ENCODE measurements around the gene SCNN1A.

SCNN1A gene

DNA sequence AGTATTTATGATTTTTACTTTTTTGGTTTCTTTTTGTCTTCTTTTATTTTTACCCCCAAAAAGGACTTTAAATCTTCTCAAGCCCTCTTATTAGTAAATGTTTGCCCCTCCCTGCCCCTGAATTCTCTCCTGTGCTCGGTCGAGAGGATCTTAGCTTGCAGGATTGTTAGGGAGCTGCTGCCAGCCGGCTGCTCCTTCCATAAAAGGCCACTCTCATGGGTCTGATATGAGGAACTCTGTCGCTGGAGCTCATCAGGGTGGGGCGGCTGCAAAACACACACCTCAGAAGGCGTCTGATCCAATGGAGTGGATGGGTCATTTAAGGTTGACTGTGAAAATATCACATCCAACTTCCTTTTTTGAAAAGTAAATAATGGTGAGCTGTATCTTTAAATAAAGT is 17.1 kb upstream of the SCNN1A start:
- no peak overlapping the region for H3K4me3 Mint-ChIP-seq
- no peak overlapping the region for H3K27ac Mint-ChIP-seq
- no peaks in the 10 kb centered on the region for H3K36me3 Mint-ChIP-seq (ENCODE audit: low read depth)

GRCh38 chr12:6391013-6391412 is 15.7 kb upstream of the SCNN1A start:
- Mint-ChIP-seq H3K36me3 (ENCODE audit: low read depth) (no peaks in the 10 kb centered on the region), H3K4me3 (no peak overlapping the region), H3K9me3 (no peaks in the 10 kb centered on the region), H3K27ac (no peak overlapping the region), H3K27me3 (ENCODE audit: low read depth) (peaks cover 30% of the 10 kb centered on the region), H3K4me1 (ENCODE audit: low read depth) (no peaks in the 10 kb centered on the region)

More for the DNA sequence above, 17.1 kb upstream of the SCNN1A start:
- no peaks in the 10 kb centered on the region for H3K9me3 Mint-ChIP-seq
- peaks cover 20% of the 10 kb centered on the region for H3K27me3 Mint-ChIP-seq (ENCODE audit: low read depth)
- H3K4me1 Mint-ChIP-seq (ENCODE audit: low read depth): no peaks in the 10 kb centered on the region

GRCh38 chr12:6390084-6390799 is 14.9 kb upstream of the SCNN1A start:
- H3K27me3 Mint-ChIP-seq (ENCODE audit: low read depth): peaks cover 29% of the 10 kb centered on the region
- H3K9me3 Mint-ChIP-seq: no peaks in the 10 kb centered on the region
- no peaks in the 10 kb centered on the region for H3K4me1 Mint-ChIP-seq (ENCODE audit: low read depth)
- no peaks in the 10 kb centered on the region for H3K36me3 Mint-ChIP-seq (ENCODE audit: low read depth)
- H3K4me3 Mint-ChIP-seq: no peak overlapping the region
- no peak overlapping the region for H3K27ac Mint-ChIP-seq

DNA sequence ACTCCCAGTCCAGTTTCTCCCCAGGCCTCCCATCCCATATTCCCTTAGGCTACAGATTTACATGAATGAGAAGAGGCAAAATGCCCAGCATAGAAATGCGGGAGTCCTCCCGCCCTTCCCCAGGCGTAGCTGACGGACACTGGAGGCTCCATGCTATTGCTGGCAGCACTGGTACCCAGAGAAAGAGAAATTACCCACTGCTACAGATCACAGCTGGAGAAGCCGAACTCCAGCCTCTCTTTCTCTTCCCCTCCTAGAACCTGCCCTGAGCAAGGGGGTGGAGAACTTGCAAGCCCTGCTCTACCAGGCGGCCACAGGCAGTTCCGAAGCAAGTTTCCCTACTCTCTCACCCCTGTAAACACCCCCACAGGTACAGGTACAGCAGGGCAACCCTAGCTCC is 12.2 kb upstream of the SCNN1A start:
- no peaks in the 10 kb centered on the region for H3K4me1 Mint-ChIP-seq (ENCODE audit: low read depth)
- H3K27me3 Mint-ChIP-seq (ENCODE audit: low read depth): peaks cover 44% of the 10 kb centered on the region
- no peaks in the 10 kb centered on the region for H3K36me3 Mint-ChIP-seq (ENCODE audit: low read depth)
- no peak overlapping the region for H3K27ac Mint-ChIP-seq
- H3K4me3 Mint-ChIP-seq: no peak overlapping the region
- no peaks in the 10 kb centered on the region for H3K9me3 Mint-ChIP-seq

DNA sequence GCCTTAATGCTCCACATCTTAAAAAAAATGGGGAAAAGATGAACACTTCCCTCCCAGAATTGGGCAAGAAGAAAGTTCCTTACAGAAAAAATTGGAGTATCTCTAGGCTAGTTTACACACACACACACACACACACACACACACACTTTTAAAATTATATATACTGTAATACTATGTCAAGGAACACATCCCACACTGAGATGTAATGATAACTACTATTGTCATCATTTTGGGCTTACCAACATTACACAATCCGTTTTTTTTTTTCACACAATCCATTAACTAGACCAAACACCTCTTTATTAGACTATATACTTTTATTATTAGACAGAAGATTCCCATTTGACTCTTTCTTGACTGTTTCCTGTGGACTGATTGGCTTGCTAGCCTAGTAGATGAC is 11.1 kb upstream of the SCNN1A start:
- Mint-ChIP-seq H3K9me3 (no peaks in the 10 kb centered on the region), H3K4me1 (ENCODE audit: low read depth) (no peaks in the 10 kb centered on the region), H3K27me3 (ENCODE audit: low read depth) (peaks cover 55% of the 10 kb centered on the region), H3K36me3 (ENCODE audit: low read depth) (no peaks in the 10 kb centered on the region), H3K4me3 (no peak overlapping the region), H3K27ac (no peak overlapping the region)

DNA sequence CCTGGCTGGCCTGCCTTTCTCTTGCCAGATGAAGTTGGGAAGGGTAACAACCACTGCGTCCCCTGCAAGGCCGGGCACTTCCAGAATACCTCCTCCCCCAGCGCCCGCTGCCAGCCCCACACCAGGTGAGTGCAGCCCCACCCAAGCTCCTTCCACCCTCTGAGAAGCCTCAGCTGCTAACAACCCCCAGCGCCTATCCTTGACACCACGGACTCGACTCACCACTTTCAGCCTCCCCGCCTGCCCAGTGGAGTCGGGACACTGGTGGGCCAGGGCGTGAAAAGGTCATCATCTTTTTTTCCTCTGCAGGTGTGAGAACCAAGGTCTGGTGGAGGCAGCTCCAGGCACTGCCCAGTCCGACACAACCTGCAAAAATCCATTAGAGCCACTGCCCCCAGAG is 10.7 kb upstream of the SCNN1A start:
- Mint-ChIP-seq H3K36me3 (ENCODE audit: low read depth) (no peaks in the 10 kb centered on the region), H3K4me1 (ENCODE audit: low read depth) (no peaks in the 10 kb centered on the region), H3K27me3 (ENCODE audit: low read depth) (peaks cover 59% of the 10 kb centered on the region), H3K27ac (no peak overlapping the region), H3K4me3 (no peak overlapping the region), H3K9me3 (no peaks in the 10 kb centered on the region)

- Mint-ChIP-seq H3K36me3 (ENCODE audit: low read depth) (no peaks in the 10 kb centered on the region), H3K27ac (no peak overlapping the region), H3K27me3 (ENCODE audit: low read depth) (peaks cover 68% of the 10 kb centered on the region), H3K4me1 (ENCODE audit: low read depth) (no peaks in the 10 kb centered on the region), H3K4me3 (no peak overlapping the region), H3K9me3 (no peaks in the 10 kb centered on the region)
These were observed 9.4 kb upstream of the SCNN1A start for GRCh38 chr12:6384499-6385436.

DNA sequence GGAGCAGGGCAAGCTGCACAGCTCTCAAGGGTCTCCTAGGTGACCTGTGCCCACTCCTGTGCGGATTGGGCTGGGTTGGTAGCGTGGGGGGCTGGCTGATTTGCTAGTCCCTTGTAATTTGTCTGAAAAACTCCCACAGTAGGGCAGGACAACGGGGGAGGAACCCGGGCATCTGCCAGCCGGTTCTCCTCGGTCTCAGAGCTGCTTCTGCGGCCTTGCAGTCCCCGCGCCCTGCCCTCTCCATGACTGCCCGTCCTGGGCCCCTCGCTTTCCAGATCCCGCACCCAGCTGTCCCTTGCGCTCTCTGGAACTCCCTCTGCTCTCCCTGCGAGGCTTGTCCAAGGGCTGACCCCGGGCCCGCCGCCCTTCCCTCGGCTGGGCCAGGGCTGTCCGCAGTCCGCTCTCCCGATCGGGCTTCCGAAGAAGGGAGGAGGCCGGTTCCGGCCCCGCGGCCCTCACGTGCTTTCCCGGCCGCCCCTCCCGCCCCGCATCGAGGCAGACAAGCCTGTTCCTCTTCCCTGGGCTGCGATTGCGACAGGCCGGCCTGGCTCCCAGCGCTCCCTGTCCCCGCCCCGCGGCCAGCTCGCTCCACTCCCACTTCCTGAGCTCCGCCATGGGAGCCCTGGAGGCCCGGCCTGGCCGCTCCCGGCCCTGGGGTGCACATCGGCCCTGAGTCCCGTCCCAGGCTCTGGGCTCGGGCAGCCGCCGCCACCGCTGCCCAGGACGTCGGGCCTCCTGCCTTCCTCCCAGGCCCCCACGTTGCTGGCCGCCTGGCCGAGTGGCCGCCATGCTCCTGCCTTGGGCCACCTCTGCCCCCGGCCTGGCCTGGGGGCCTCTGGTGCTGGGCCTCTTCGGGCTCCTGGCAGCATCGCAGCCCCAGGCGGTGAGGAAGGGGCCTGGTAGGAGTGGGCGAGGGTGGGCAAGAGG is 8.5 kb upstream of the SCNN1A start, which contains the start of gene LTBR:
TSS of gene LTBR (plus strand) at position 591 of the 927 bp plus-strand sequence. CDS start at position 788, 197 bp downstream.
- Mint-ChIP-seq H3K36me3 (ENCODE audit: low read depth) (no peaks in the 10 kb centered on the region), H3K4me1 (ENCODE audit: low read depth) (no peaks in the 10 kb centered on the region), H3K27ac (no peak within 1 kb of the TSS), H3K27me3 (ENCODE audit: low read depth) (peaks cover 71% of the 10 kb centered on the region), H3K9me3 (no peaks in the 10 kb centered on the region), H3K4me3 (no peak within 1 kb of the TSS)

DNA sequence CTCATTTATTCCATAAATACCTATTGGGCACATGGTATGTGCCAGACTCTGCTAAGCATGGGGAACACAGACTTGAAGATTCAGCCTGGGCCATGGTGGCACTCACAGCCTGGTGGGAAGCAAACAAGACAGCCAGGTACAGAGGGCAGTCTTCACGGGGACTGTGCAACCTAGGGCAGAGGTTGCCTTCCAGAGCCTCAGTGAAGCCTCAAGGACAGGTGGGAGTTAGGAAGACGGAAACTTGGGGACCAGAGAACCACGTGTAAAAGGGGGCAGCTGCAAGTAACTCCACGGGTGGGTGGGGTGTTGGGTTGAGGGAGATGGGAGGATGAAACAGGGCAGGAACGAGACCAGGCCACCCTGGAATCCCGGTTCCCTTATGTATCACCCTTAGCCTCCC is 7.6 kb upstream of the SCNN1A start:
- H3K4me3 Mint-ChIP-seq: no peak overlapping the region
- H3K27me3 Mint-ChIP-seq (ENCODE audit: low read depth): peaks cover 65% of the 10 kb centered on the region
- no peaks in the 10 kb centered on the region for H3K4me1 Mint-ChIP-seq (ENCODE audit: low read depth)
- H3K27ac Mint-ChIP-seq: no peak overlapping the region
- no peaks in the 10 kb centered on the region for H3K9me3 Mint-ChIP-seq
- no peaks in the 10 kb centered on the region for H3K36me3 Mint-ChIP-seq (ENCODE audit: low read depth)

DNA sequence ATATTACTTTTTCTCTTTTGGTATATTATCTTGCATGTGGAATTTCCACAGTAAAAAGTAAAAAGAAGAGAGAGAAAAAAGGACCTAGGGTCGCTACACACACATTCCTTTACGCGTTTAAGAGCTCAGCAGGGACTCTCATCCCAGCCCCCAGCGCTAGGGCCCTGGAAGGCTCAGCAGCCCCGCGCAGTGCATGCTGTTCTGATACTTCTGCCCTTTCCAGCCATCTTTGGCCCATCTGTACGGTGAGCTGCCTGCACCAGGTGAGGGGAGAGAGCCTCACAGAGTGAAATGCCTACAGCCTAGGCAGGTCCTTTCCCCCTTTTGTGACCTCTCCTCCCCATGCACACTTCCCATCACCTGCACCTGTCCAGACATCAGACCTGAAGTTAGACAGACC is 7.0 kb upstream of the SCNN1A start:
- H3K27ac Mint-ChIP-seq: no peak overlapping the region
- H3K36me3 Mint-ChIP-seq (ENCODE audit: low read depth): no peaks in the 10 kb centered on the region
- H3K27me3 Mint-ChIP-seq (ENCODE audit: low read depth): peaks cover 59% of the 10 kb centered on the region
- H3K4me1 Mint-ChIP-seq (ENCODE audit: low read depth): peaks cover 2% of the 10 kb centered on the region
- no peaks in the 10 kb centered on the region for H3K9me3 Mint-ChIP-seq
- no peak overlapping the region for H3K4me3 Mint-ChIP-seq

- Mint-ChIP-seq H3K9me3 (no peaks in the 10 kb centered on the region), H3K4me3 (no peak overlapping the region), H3K27ac (no peak overlapping the region)
These were observed 5.1 kb upstream of the SCNN1A start for GRCh38 chr12:6380141-6381121.

GRCh38 chr12:6378709-6379472 is 3.5 kb upstream of the SCNN1A start:
- Mint-ChIP-seq H3K9me3 (no peaks in the 10 kb centered on the region), H3K4me1 (ENCODE audit: low read depth) (peaks cover 11% of the 10 kb centered on the region), H3K27ac (no peak overlapping the region), H3K4me3 (no peak overlapping the region), H3K36me3 (ENCODE audit: low read depth) (no peaks in the 10 kb centered on the region), H3K27me3 (ENCODE audit: low read depth) (peaks cover 36% of the 10 kb centered on the region)

More at GRCh38 chr12:6380141-6381121, 5.1 kb upstream of the SCNN1A start:
- H3K27me3 Mint-ChIP-seq (ENCODE audit: low read depth): peaks cover 47% of the 10 kb centered on the region
- no peaks in the 10 kb centered on the region for H3K36me3 Mint-ChIP-seq (ENCODE audit: low read depth)
- H3K4me1 Mint-ChIP-seq (ENCODE audit: low read depth): peaks cover 11% of the 10 kb centered on the region

DNA sequence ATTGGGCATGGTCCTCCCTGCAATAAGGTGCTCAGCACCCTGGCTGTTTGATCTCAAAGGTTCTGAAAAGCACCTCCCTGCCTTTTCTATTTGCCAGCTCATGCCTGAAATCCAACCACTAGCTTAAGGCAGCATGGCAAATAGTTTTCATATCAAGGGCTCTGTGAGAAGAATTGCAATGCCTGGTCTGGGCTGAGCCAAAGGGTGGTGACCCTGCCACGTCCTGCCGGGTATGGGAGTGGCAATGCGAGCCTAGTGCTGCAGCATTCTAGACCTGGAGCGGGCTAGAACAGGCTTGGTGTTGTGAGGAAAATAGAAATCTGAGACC is 2.3 kb upstream of the SCNN1A start:
- Mint-ChIP-seq H3K4me1 (ENCODE audit: low read depth) (peaks cover 16% of the 10 kb centered on the region), H3K27me3 (ENCODE audit: low read depth) (peaks cover 30% of the 10 kb centered on the region), H3K9me3 (no peaks in the 10 kb centered on the region), H3K36me3 (ENCODE audit: low read depth) (no peaks in the 10 kb centered on the region), H3K4me3 (no peak overlapping the region), H3K27ac (no peak overlapping the region)
